ENCODE data around the gene ACBD3.

The ACBD3 gene

DNA sequence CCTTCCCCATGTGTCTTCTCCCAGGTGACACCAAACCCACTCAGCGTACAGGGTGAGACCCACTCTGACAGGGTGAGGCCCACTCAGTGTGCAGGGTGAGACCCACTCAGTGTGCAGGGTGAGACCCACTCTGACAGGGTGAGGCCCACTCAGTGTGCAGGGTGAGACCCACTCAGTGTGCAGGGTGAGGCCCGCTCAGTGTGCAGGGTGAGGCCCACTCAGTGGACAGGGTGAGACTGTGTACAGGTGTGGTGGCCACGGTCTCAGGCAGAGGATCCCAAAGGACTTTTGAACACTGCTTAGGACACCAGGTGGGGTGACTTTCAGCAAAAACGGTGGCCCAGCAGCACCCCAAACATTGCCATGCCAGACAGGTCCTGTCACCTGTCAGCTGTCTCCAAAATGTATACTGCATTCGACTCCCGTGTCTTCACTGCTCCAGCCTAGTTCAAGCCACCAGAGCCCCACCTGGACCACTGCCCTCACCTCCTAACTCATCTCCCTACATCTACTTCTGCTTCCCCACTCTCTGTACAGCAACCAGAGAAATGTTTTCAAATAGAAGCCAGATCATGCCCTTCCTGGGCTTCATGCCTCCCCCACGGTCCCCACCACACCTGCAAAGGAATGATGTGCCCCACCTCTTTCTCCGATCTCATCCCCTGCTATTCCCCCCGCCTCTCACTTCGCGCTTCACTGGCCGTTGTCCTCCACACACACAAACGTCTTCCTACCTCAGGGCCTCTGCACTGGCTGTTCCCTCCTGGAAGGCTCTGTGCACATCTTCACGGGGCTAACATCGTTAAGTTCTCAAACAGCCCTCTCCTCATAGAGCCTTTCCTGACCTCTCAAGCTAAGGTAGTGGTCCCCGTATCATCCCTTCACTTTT lies 52.1 kb downstream of the ACBD3 start:
- no peak for DNase-seq (ENCODE audit: low read depth in 2 of 2)

DNA sequence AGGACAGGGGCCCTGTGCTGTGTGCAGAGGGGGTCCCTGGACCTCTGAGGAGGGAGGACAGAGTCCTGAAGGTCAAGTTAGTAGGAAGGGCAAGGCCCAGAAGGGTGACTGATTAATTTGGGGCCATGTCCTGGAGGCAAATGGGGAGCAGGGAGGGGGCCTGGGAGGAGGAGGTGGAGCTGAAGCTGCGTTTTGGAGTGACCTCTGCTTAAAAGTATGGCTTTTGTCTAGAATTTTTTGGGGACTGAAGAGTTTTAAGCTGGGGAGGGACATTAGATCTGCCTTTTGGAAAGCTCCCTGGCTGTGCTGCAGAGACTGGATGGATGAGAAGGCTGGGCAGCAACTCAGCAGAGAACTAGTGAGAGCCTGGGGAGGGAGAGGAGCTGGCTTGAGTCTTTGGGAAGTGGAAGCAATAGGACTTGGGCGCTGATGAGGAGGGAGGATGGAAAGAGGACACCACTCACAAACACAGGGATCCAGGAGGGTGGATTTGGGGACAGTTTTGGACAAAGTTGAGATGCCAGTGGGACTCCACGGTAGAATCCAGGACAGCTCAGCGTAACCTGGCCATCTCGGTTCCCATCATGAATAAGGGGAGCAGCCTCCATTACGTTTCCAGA lies 52.9 kb downstream of the ACBD3 start:
- DNase-seq (ENCODE audit: low read depth in 2 of 2), result no peak

DNA sequence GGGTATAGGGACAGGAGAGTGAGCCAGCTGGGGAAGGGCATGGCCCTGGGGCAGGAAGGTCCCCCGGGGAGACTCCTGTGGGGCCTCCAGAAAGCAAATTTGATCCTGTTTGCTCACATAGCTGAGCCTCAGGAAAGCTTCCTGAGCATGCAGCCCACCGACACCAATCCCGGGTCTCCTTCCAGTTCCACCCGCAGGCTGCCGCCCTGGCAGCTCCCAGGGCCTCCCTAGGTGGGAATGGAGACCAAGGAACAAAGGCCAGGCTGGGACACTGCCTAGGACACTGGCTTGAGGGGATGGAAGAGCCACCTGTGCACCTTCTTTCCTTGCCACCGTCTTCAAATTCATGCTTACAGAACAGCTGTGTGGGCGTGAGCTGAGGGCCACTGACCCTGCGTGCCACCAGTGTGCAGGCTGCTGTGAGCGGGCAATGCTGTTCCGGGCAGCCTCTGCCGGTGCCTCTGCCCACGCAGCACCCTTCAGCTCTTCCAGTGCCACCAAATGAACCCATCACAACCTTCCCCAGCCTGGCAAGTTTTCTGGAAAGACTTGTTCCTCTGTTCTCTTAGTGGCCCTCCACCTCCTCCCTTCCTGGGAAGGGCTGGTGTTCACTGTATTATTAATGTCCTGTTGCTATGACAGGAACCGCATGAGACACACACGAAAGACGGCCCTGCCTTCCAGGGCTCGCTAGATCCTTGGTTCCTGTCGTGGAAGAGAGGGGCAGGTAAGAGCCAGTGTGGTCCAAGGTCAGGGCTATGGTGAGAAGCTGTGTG lies 53.6 kb downstream of the ACBD3 start:
- DNase-seq (ENCODE audit: low read depth in 2 of 2), result no peak

DNA sequence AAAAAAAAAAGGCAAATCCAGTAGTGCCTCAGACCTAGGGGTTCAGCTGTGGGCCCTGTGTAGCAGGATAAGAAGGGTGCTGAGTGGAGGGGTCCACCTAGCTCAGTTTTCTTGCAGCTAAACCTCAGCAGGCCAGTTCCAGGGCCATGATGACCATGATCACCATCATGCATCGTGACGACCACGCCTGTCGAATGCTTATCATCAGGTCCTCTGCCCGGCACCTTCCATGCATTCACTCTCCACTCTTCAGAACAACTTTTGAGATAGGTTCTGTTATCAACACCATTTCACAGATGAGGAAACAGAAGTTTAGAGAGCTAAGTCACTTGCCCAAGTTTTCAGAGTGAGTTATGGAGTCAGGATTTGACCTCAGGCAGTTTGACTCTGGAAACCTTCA lies 54.9 kb downstream of the ACBD3 start:
- DNase-seq (ENCODE audit: low read depth in 2 of 2), result no peak

DNA sequence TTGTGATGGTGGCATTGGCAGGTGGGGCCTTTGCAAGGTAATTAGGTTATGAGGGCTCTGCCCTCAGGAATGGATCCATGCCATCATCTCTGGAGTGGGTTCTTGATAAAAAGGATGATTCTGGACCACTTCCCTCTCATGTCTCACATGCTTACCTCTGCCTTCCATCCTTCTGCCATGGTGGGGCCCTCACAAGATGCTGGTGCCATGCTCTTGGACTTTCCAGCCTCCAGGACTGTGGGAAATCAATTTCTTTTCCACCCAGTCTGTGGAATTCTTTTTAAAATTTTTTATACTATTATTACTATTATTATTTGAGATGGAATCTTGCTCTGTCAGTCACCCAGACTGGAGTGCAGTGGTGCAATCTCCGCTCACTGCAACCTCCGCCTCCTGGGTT lies 57.3 kb downstream of the ACBD3 start:
- DNase-seq (ENCODE audit: low read depth in 2 of 2), result no peak

DNA sequence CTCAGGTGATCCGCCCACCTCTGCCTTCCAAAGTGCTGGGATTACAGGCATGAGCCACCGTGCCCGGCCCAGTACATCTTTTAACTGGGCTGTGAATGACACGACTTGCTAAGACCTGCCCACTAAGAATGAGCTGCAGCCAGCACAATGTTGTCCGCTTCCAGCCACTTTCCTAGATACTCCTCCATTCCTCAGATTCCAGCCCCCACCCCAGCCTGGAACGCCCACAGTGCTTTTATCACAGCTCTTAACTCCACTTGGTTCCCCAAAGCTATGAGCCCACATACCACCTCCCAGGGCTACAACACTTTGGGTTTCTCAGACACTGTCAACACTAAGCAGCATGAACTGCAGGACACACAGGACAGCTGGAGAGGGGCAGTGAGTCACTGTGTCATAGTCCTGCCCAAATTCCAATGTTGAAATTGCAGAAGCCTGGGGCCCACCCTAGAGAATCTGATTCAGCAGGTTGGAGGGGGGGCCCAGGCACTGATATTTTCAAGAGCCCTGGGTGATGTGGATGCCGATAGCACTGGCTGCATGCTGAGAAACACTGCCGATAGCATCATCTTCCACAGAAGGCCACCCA lies 58.0 kb downstream of the ACBD3 start:
- no peak for DNase-seq (ENCODE audit: low read depth in 2 of 2)

DNA sequence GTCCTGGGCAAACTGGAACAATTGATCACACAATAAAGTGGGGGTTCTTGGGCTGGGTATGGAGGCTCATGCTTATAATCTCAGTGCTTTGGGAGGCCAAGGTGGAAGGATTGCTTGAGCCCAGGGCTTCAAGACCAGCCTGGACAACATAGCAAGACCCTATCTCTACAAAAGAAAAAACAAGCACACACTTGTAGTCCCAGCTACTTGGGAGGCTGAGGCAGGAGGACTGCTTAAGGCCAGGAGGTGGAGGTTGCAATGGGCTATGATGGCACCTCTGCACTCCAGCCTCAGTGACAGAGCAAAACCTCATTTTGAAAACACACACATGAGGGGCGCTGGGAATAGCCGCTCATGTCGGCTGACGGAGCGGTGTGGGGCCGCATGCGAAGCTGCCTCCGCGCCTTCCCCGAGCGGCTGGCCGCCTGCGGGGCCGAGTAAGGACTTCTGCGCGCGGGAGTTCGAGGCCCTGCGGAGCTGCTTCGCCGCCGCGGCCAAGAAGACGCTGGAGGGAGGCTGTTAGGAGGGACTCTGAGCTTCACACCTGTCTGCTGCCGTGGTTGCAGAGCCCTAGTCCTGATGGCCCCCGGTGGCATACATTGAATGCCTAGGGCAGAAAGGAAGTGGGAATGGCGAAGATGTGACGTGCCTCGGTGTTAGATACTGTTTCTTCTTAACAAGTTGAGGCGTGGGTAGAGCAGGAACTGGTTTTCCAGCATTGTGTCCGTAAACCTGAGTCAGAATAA lies 59.5 kb downstream of the ACBD3 start:
- no peak for DNase-seq (ENCODE audit: low read depth in 2 of 2)

DNA sequence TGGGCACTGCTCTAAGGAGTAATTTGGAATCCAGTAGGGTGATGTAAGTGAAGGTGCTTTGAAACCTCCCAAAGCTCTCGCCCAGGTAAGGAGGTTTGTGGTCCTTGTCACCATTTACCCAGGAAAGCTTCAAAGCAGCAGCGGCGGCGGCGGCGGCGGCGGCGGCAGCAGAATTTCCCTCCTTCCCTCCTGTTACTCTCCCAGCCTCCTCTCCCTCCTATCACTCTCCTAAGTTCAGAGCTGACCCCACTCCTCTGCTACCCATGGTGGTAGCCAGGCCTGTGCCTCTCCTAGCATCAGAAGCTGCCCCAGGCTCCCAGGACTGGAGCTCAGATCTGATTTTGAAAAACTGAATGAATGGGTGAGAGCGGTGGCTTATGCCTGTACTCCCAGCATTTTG lies 60.7 kb downstream of the ACBD3 start:
- no peak for DNase-seq (ENCODE audit: low read depth in 2 of 2)

DNA sequence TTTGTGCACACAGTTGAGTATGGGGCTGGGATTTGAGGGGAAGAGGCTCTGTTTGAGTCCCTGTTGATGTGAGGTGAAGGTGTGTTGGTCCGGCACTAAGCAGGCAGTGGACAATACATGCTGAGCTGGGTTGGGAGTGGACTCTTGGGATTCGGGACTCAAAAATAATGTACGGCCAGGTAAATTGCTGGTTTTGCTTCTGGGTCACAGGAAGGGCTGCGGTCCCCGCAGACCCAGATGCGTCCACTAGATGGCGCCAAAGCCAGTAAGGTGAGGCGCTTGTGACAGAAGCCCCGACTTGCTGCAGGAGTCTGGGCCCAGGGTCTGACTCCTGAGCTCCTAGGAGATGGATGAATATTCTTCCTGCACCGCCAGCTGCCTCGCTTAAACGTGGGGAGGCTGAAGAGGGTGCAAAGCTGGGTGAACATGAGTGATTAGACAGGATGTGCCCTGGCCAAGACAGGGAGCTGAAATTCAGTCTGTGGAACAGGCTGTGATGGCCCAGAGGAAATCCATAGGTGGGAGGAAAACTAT lies 61.4 kb downstream of the ACBD3 start:
- peak; percentile 72 to 88 for DNase-seq (ENCODE audit: low read depth in 2 of 2)

DNA sequence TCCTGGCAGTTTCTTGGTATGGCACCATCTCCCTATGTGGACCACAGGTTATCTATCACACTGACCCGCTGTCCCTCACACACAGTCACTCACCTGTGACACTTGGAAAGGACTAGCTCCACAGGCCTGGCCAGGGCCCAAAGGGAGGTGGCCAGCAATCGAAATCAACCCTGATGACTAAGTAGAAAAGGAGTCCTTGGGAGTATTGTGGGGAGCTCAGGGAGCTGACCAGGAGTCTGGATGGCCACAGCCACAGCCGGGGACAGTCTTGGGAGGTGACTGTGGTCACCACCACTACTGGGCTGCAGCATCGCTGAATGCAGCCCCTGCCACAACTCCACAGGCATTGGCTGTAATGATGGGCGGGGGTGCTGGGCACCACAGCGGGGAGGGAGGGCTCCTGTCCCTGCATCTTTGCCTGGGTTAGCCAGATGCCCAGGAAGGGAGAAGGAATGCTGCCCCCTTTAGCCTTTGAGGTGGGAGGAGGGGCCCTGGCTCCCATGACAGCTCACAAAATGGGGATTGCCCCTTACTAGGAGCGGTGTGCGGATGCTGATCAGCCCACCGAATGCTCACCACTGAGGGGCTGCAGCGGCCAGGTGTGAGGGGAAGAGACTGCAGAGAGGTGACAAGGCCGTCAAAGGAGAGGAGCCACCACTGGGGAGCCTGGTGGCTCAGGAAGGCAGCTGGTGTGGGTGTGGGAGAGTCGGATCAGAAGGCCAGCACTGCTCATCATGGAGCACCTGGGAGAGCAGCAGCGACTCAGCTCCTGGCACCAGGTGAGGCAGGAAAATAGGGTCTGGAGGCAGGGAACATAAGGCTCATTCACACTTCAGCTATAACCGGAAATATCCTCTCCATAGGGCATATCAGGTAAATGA lies 62.7 kb downstream of the ACBD3 start:
- no peak for DNase-seq (ENCODE audit: low read depth in 2 of 2)

DNA sequence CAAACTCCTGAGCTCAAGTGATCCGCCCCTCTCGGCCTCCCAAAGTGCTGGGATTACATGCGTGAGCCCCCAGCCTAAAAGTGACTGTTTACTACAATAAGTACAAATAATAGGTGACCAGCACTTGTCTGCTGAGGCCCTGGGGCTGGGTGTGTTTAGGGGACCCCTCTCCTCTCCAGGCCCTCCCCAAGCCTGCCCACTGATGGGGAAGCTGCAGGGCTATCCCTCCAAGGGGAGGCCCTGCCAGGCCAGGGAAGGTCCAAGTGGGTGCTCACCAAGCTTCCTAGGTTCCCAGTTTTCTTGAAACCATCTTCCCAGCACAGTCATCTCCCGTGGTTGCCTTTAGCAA lies 63.4 kb downstream of the ACBD3 start:
- no peak for DNase-seq (ENCODE audit: low read depth in 2 of 2)

DNA sequence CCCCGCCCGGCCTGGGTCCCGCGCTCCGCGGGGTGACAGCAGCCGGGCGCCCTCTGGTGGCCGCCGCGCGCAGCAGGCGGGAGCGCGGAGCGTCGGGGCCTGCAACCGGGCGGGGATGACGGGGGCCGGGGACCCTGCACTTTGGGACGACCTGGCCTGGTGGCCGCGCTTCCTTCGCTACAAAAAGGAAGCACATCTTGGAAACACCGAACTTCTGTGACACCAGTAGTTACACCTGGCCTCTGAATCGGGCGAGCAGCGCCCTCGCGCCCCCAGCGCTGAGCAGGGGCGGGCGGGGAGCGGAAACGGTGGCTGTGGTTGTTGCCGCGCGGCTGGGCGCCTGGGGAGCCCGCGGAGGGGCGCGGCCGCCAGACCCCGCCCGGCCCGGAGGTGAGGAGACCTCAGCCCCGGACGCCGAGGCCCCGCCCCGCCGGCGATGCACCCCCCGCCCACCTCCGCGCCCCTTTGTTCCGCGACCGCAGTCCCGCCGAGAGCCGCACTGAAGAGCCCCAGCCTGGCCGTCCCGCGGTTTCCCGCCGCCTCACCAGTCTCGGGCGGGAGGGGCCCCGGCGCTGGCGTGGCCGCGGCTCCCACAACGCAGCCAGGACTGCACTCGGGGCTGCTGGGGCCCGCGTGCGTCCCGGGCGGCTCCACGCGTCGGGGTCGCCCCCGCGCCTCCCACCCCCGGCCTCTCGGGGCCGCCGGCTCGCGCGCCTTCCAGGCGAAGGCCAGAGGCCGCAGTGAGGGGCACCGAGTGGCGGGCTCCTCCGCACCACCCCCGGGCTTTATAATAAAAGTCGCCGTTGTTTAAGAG lies 64.7 kb downstream of the ACBD3 start:
- DNase-seq (ENCODE audit: low read depth in 2 of 2), result peak in 1 of 2 donors; percentile 70

DNA sequence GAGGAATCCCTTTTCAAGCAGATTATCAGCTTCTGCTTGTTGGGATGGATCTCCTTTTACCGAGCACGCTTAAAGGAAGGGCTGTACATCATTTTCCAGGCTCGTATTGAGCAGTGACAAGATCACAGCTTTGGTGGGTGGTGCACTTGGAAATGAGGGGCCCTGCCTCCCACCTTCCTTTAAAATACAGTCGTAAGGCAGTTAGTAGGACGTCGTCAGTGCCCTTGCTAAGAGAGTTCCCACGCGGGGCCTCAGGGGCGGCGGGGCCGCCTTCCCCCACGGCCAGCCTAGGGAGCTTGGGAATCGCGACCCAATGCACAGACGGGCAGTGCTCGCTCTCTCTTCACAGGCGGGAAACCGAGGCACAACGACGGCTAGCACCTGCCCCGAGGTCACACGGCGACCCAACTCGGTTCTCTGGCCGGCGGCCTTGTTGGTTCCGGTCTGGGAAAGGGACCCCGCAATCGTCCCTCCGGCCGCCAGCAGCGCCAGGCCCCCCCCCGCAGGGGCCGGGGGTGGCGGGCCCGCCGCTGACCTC lies 65.4 kb downstream of the ACBD3 start:
- no peak for DNase-seq (ENCODE audit: low read depth in 2 of 2)

DNA sequence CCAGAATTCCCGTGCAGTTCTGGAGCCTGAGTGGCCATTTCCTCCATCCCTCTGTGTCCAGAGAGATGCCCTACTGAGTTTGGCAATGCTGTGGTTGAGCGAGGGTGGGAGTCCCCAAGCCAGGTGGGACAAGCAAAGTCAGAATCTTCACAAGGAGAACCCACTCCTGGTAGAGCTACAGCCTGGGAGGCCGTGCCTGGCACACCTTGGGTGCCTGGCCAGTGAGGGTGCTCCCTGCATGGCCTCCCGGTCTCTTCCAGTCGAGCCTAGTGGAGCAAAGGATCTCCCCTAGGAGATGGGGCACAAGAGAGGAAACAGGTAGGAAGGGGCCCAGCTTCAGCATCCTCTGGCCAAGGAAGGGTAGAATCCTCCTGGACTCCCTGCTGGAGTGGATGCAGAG lies 66.1 kb downstream of the ACBD3 start:
- DNase-seq (ENCODE audit: low read depth in 2 of 2), result no peak

DNA sequence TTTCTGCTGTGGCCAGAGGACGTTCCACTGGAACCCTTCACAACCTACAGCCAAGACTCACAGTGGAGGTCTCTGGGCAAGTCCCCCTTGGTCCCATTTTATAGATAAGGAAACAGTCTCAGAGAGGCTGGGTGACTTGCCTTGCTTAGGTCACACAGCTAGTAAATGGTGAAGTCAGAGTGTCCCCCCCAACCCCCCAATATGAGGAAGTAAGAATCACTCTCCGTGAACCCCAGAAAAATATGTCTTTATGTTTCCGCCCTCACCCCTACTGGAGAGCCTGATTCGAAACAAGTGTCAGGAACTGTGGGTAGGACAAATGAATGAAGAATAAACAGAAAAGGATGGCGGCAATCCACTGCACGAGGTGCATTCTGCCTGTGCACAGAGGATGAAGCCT lies 67.4 kb downstream of the ACBD3 start:
- no peak for DNase-seq (ENCODE audit: low read depth in 2 of 2)

DNA sequence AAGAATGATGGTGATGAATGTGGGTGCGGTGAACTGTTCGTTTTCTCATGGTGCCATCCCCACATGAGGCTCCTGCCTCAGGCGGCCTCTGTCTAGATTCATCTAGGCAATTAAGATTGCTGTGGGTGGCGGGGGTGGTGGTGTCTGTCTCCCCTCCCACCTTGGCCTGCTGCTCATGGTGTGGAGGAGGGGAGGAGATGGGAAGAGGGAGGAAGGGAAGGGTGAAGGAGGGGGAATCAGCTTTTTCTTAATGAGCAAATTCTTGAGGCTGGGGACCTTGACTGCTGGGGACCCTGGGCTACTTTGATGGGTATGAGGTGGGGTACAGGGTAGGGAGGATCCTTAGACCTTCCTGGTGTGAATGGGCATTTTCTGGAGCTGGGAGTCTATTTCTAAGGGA lies 68.2 kb downstream of the ACBD3 start:
- DNase-seq (ENCODE audit: low read depth in 2 of 2), result no peak

DNA sequence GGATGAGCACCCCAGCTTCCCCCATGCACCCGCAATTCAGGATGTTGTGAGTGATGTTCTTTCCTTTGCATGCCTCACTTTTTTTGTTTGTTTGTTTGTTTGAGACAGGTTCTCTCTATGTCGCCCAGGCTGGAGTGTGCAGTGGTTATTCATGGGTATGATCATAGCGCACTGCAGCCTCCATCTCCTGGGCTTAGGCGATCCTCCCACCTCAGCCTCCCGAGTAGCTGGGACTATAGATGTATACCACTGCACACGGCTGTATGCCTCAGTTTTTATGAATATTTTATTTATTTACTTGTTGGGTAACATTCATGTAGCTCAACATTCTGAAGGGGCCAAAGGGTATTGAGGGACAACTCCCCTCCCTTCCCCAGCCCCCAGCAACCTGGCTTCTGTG lies 69.2 kb downstream of the ACBD3 start:
- DNase-seq (ENCODE audit: low read depth in 2 of 2), result no peak

DNA sequence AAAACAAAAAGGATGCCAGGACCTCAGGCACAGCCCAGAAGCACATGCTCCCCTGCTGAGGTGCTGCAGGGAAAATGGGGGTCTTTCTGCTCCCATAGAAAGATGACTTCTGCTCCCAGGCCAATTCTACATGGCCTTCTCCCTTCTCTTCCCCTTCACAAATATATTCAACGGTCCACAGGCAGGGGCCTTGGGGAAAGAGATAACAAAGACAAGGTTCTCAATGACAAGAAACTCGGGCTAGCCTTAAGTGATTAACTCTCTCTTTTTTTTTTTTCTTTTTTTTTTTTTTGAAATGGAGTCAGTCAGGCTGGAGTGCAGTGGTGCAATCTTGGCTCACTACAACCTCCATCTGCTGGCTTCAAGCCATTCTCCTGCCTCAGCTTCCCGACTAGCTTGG lies 69.9 kb downstream of the ACBD3 start:
- DNase-seq (ENCODE audit: low read depth in 2 of 2), result no peak

DNA sequence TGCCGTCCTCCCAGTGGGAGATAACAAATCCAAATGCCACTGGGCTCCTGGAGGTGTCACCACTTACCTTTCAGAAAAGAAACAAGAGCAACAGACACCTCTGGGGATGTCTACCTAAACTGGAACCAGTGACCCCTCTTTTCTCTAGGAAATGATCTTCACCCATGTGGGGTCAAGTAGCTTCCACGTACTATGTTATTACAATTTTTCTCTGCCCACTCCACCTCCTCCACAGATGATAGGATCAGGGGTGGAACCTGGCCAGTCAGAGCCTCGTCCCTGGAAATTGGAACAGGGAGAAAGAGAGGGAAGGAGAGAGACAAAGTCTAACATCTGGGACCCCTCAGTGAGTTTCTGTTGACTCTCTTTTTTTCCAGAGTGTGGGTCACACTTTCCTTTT lies 73.9 kb downstream of the ACBD3 start:
- DNase-seq (ENCODE audit: low read depth in 2 of 2), result no peak

All from stimulated activated CD4-positive, alpha-beta T cell treated with anti-CD3 and anti-CD28 coated beads, Interleukin-15, amount 100 ng/mL, for 48 hours (primary cell).